Measurements from ENCODE around the gene FRY. TPM values are rescaled to one million over a fixed set of nuclear protein-coding genes. Genes with fewer than 3 reads are reported as not detected.

Gene FRY
- total and polyA plus RNA-seq, 2 of the 13 experiments (the other 11 are each of a cell fraction or from before 2014, with no cell fraction given): 8.2 to 13.1 TPM

DNA sequence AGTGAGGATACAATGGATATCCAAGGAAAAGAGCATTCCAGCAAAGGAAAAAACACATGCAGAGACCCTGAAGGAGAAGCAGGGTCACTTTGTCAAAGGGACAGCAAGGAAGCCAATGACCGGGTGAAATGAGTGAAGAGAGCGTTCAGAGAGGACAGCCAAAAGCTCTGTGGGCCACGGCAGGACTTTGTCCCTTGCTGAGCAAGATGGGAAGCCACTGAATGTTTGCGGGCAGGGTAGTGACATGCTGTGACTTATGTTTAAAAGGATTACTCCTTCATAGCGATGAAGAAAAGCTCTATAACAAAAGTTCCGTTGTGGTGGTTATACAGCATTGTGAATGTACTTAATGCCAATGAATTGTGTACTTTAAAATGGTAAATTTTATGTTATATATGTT is 267.1 kb downstream of the FRY start (continued):
- TF ChIP-seq, protein P1, sequence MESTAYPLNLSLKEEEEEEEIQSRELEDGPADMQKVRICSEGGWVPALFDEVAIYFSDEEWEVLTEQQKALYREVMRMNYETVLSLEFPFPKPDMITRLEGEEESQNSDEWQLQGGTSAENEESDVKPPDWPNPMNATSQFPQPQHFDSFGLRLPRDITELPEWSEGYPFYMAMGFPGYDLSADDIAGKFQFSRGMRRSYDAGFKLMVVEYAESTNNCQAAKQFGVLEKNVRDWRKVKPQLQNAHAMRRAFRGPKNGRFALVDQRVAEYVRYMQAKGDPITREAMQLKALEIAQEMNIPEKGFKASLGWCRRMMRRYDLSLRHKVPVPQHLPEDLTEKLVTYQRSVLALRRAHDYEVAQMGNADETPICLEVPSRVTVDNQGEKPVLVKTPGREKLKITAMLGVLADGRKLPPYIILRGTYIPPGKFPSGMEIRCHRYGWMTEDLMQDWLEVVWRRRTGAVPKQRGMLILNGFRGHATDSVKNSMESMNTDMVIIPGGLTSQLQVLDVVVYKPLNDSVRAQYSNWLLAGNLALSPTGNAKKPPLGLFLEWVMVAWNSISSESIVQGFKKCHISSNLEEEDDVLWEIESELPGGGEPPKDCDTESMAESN (CRISPR knock-in tag; conservative IDR thresholded peaks at IDR 0.05): no peak
- TF ChIP-seq ZNF790 (CRISPR knock-in tag; IDR thresholded peaks at IDR 0.05; ENCODE audit: borderline replicate concordance) (no peak), CBFB (CRISPR knock-in tag; IDR thresholded peaks at IDR 0.05) (no peak), ZNF644 (CRISPR knock-in tag; IDR thresholded peaks at IDR 0.05; ENCODE audit: low read depth) (0 out of 2 replicates have a peak, but pooled peaks have one; percentile 29), HNF4G (IDR thresholded peaks at IDR 0.05; ENCODE audit: borderline replicate concordance, low read depth, low read length) (peak; percentile 33; the same call in 1 of the 2 replicates), HNF4G (CRISPR knock-in tag; IDR thresholded peaks at IDR 0.05; ENCODE audit: borderline replicate concordance, low read depth) (no peak), ZNF703 (CRISPR knock-in tag; IDR thresholded peaks at IDR 0.05; ENCODE audit: borderline replicate concordance) (no peak), POGZ (CRISPR knock-in tag; IDR thresholded peaks at IDR 0.05) (0 out of 2 replicates have a peak, but pooled peaks have one; percentile 20), HNF4A (CRISPR knock-in tag; IDR thresholded peaks at IDR 0.05) (peak; percentile 57), NBN (conservative IDR thresholded peaks at IDR 0.05) (no peak)
- TF ChIP-seq, protein P2, sequence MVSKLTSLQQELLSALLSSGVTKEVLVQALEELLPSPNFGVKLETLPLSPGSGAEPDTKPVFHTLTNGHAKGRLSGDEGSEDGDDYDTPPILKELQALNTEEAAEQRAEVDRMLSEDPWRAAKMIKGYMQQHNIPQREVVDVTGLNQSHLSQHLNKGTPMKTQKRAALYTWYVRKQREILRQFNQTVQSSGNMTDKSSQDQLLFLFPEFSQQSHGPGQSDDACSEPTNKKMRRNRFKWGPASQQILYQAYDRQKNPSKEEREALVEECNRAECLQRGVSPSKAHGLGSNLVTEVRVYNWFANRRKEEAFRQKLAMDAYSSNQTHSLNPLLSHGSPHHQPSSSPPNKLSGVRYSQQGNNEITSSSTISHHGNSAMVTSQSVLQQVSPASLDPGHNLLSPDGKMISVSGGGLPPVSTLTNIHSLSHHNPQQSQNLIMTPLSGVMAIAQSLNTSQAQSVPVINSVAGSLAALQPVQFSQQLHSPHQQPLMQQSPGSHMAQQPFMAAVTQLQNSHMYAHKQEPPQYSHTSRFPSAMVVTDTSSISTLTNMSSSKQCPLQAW (CRISPR knock-in tag; IDR thresholded peaks at IDR 0.05): 0 out of 2 replicates have a peak, but pooled peaks have one; percentile 19
- TF ChIP-seq, protein P3, sequence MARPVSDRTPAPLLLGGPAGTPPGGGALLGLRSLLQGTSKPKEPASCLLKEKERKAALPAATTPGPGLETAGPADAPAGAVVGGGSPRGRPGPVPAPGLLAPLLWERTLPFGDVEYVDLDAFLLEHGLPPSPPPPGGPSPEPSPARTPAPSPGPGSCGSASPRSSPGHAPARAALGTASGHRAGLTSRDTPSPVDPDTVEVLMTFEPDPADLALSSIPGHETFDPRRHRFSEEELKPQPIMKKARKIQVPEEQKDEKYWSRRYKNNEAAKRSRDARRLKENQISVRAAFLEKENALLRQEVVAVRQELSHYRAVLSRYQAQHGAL (CRISPR knock-in tag; IDR thresholded peaks at IDR 0.05; ENCODE audit: not compliant biosample characterization): no peak
- TF ChIP-seq, protein P4, sequence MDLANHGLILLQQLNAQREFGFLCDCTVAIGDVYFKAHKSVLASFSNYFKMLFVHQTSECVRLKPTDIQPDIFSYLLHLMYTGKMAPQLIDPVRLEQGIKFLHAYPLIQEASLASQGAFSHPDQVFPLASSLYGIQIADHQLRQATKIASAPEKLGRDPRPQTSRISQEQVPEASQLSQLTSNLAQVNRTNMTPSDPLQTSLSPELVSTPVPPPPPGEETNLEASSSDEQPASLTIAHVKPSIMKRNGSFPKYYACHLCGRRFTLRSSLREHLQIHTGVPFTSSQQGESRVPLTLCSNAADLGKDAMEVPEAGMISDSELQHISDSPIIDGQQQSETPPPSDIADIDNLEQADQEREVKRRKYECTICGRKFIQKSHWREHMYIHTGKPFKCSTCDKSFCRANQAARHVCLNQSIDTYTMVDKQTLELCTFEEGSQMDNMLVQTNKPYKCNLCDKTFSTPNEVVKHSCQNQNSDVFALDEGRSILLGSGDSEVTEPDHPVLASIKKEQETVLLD (CRISPR knock-in tag; IDR thresholded peaks at IDR 0.05; ENCODE audit: low read depth): no peak

All from HepG2 (cell line).